Type B pancreatic cell (in vitro differentiated cells): Measurements from ENCODE around the gene CLMN. TPM values are rescaled to one million over a fixed set of nuclear protein-coding genes. Genes with fewer than 3 reads are reported as not detected.

Experiments used
- DNase-seq: peaks from one replicate; pipeline ENCODE4 v3.0.0; 2021; ENCODE audit warnings: mixed read lengths; ENCODE audit not compliant: unreplicated experiment; ENCODE audit errors: extremely low spot score
- H3K27ac Mint-ChIP-seq: 2 replicates; pipeline ENCODE4 v1.8.0; 2021; ENCODE audit warnings: mild to moderate bottlenecking, mixed read lengths
- H3K27me3 Mint-ChIP-seq: 2 replicates; pipeline ENCODE4 v1.8.0; 2021; ENCODE audit warnings: mixed read lengths
- H3K36me3 Mint-ChIP-seq: 2 replicates; pipeline ENCODE4 v1.8.0; 2021; ENCODE audit warnings: mixed read lengths
- H3K4me1 Mint-ChIP-seq: one replicate; pipeline ENCODE4 v1.8.0; 2021; ENCODE audit warnings: mixed read lengths; ENCODE audit not compliant: unreplicated experiment
- H3K4me3 Mint-ChIP-seq: 2 replicates; pipeline ENCODE4 v1.8.0; 2021; ENCODE audit warnings: mild to moderate bottlenecking, mixed read lengths
- H3K9me3 Mint-ChIP-seq: 2 replicates; pipeline ENCODE4 v1.8.0; 2021; ENCODE audit warnings: mixed read lengths
- total RNA-seq: library from RNA; stranded (reverse); gene quantifications from 2 replicates; pipeline ENCODE4 v1.2.1, GENCODE V29; 2021; ENCODE audit warnings: low replicate concordance
- TF ChIP-seq, protein P1 (sequence below): fragments of 200-600 bp; sonication (generic); conservative IDR thresholded peaks from 2 replicates; pipeline ENCODE4 v1.5.0; 2021; ENCODE audit warnings: antibody characterized with exemption, mild to moderate bottlenecking

CLMN gene
- total RNA-seq, 1 donor from 2014 or later, result 23.0 TPM

DNA sequence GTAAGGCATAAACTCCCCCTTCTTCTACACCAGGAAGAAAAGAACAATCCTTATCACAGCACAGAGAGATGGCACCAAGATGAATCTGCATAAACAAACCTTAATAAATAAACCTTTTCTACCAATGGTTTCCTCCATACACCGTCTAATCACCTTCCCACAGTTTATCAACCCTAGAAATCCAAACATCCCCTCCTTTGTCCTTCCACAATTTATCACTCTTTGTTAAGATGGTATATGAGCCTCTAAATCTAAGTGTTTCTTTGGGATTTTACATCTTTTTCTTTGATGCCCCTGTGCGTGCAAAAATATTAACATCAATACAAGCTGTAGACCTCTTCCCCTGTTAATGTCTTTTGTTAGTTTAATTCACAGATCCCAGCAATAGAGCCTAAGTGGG, 174.9 kb downstream of the CLMN start:
- TF ChIP-seq, protein P1, sequence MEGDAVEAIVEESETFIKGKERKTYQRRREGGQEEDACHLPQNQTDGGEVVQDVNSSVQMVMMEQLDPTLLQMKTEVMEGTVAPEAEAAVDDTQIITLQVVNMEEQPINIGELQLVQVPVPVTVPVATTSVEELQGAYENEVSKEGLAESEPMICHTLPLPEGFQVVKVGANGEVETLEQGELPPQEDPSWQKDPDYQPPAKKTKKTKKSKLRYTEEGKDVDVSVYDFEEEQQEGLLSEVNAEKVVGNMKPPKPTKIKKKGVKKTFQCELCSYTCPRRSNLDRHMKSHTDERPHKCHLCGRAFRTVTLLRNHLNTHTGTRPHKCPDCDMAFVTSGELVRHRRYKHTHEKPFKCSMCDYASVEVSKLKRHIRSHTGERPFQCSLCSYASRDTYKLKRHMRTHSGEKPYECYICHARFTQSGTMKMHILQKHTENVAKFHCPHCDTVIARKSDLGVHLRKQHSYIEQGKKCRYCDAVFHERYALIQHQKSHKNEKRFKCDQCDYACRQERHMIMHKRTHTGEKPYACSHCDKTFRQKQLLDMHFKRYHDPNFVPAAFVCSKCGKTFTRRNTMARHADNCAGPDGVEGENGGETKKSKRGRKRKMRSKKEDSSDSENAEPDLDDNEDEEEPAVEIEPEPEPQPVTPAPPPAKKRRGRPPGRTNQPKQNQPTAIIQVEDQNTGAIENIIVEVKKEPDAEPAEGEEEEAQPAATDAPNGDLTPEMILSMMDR, result no peak
- Mint-ChIP-seq H3K36me3 (peaks cover 28% of the 10 kb centered on the region), H3K27me3 (no peaks in the 10 kb centered on the region), H3K9me3 (peaks cover 18% of the 10 kb centered on the region), H3K4me1 (peaks cover 23% of the 10 kb centered on the region), H3K4me3 (no peak overlapping the region), H3K27ac (no peak overlapping the region)
- DNase-seq, result no peak

DNA sequence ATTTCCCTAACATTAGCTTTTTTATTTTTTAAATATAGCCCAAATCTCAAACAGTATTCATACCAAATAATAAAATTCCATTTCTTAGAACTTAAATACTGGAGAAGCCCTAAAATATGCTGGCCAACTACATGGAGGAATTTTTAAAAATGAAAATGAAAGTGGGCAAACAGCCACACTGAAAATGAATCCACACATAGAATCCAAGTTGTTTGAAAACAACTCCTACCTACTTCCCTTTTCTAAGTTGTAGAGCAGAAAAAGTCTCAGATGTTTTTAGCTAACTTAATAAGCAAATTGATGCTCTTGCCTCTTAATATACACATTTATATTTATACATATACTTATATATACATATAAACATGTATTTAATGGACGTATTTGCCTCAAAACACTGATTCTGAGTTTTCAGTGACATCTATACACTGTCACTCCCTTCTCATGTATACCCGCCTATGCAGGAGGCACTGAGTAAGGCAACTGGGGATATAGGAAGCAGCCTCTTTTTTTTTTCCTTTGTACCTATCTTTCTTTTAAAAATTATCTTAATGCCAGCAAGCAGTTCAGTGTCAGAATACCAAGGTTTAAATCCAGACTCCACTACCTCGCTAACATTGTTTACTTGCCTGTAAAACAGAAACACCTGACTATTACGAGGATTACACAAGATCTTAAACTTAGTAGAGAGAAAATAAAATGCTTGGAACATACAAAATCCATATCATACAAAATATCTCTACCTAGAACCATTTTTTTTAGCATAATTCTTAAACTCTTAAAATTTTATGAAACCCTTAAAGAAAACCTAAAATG, 175.7 kb downstream of the CLMN start:
- H3K9me3 Mint-ChIP-seq, result peaks cover 18% of the 10 kb centered on the region
- no peaks in the 10 kb centered on the region for H3K27me3 Mint-ChIP-seq
- H3K4me1 Mint-ChIP-seq, result peaks cover 26% of the 10 kb centered on the region
- H3K27ac Mint-ChIP-seq, result no peak overlapping the region
- no peak for DNase-seq
- TF ChIP-seq, protein P1, result no peak
- H3K4me3 Mint-ChIP-seq, result no peak overlapping the region
- H3K36me3 Mint-ChIP-seq, result peaks cover 36% of the 10 kb centered on the region

DNA sequence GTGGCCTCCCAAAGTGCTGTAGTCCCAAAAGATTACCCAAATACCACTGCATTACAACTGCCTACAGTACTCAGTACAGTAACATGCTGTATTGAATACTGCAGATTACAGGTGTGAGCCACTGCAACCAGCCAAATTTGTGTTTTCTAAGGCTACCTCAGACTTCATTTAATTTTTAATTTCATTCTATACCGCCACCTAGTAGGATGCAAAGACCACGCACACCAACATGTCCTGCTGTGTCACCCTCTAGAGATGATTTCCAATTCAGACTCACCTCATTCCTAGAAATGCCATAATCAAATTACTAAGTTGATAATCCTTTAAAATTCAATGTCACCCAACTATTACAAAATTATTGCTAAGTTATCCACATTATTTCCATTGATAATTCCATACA, 177.5 kb downstream of the CLMN start:
- Mint-ChIP-seq H3K27ac (no peak overlapping the region), H3K4me3 (no peak overlapping the region), H3K4me1 (peaks cover 32% of the 10 kb centered on the region), H3K9me3 (peaks cover 18% of the 10 kb centered on the region), H3K27me3 (no peaks in the 10 kb centered on the region), H3K36me3 (peaks cover 25% of the 10 kb centered on the region)
- no peak for DNase-seq
- TF ChIP-seq, protein P1, result no peak

DNA sequence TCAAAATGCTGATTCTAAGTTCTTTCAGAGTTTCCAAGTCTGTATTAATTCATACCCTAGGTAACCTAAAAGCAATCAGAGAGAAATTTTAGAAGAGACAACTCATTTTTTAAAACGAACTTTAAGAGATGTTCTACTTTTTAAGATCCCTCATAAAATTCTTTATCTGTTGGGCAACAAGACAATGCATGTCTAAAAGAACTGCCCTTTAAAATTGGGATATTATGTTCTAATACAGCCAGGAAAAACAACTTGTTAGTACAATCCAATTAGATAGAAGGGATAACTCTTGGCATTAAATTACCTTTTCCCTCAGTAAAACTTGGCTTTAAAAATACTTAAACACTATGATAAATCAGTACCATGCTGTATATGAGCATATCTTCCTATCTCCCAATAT, 178.0 kb downstream of the CLMN start:
- no peak overlapping the region for H3K4me3 Mint-ChIP-seq
- peaks cover 18% of the 10 kb centered on the region for H3K9me3 Mint-ChIP-seq
- no peak overlapping the region for H3K27ac Mint-ChIP-seq
- peaks cover 25% of the 10 kb centered on the region for H3K36me3 Mint-ChIP-seq
- H3K4me1 Mint-ChIP-seq, result peaks cover 32% of the 10 kb centered on the region
- no peaks in the 10 kb centered on the region for H3K27me3 Mint-ChIP-seq
- DNase-seq, result no peak
- TF ChIP-seq, protein P1, result no peak

DNA sequence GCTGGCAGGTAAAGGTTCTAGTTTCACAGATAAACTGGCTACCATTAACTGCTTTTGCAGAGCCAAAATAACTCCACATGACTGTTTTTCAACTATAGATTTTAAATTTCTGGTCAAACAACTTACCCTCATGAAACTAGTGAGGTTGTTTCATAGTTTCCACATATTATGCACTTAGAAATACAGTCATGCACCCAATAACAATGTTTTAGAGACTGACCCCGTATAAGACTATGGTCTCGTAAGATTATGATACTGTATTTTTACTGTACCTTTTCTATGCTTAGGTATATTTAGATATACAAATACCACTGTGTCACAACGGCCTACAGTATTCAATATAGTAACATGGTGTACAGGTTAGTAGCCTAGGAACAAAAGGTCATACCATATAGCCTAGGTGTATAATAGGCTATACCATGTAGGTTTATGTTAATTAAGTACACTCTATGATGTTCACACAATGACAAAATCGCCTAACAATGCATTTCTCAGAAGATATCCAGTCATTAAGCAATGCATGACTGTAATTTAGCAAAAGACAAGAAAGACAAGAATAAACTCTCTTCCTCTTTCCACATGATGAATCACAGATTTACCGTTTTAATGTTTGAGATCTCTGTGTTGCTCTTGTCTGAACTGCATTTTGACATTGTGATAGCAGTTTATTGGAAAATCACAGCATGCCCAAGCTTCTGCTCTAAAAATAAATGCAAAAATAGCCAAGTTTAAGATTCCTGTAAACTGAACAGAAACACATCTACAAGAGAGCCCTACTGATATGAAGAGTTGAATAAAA, 179.4 kb downstream of the CLMN start:
- TF ChIP-seq, protein P1, result no peak
- H3K4me3 Mint-ChIP-seq, result no peak overlapping the region
- H3K27me3 Mint-ChIP-seq, result no peaks in the 10 kb centered on the region
- no peak for DNase-seq
- H3K27ac Mint-ChIP-seq, result no peak overlapping the region
- H3K4me1 Mint-ChIP-seq, result peaks cover 32% of the 10 kb centered on the region
- H3K36me3 Mint-ChIP-seq, result peaks cover 14% of the 10 kb centered on the region
- peaks cover 7% of the 10 kb centered on the region for H3K9me3 Mint-ChIP-seq
